Bone marrow (tissue), 2 donors: ENCODE measurements around the gene HSF2.

ENCODE experiments used
- DNase-seq, 2 donors: peaks; one replicate each; lab custom pipeline; 2025; lab: John Stamatoyannopoulos, UW

Gene HSF2

GRCh38 chr6:122399055-122399347 lies 451 bp upstream of the HSF2 start:
- no peak for DNase-seq

DNA sequence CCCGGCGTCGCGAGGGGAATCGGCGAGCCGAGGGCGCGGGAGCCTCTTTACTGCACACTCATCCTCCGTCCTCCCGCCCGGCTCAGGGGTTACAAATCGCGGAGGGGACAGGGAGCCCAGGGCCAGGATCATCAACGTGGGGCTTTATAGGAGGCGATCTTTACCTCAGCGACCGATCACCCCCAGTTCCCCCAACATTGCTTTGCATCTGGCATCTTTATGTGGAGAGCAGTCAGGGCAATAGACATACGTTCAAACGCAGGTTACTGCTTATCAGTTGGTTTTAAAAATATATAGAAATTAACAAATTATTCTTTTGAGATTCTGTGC lies 634 bp downstream of the HSF2 start:
- peak in 1 of 2 donors; percentile 37 for DNase-seq

DNA sequence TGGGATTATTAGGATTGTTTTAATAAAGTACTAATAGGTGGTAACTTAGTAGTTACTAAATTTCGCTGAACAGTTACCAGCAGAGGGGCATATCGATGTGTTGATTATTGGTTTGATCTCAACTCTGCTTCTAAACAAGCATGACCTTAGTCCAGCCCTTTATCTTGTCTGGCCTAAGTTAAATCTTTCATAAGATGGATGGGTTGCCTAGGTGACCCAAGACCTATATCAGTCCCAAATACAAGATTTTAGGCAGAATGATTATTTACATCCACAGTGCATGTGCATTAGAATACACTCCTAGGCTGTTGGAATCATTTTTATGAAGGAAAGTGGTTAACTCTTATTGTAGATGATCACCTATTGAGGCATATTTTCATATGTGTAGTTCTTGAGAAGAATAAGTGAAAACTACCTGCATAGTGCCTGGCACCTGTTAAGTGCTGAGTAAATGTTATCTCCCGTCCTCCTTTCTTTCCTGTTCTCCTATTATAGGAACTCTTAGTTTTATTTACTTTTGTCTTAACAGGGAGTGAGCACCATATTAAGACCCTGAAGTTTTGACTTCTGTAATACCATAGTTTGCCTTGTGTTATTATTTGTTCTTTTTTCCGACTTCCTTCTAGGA lies 1.1 kb downstream of the HSF2 start:
- DNase-seq: no peak

GRCh38 chr6:122401104-122401503 lies 1.7 kb downstream of the HSF2 start:
- DNase-seq: no peak

GRCh38 chr6:122404444-122404843 lies 5.0 kb downstream of the HSF2 start:
- no peak for DNase-seq

DNA sequence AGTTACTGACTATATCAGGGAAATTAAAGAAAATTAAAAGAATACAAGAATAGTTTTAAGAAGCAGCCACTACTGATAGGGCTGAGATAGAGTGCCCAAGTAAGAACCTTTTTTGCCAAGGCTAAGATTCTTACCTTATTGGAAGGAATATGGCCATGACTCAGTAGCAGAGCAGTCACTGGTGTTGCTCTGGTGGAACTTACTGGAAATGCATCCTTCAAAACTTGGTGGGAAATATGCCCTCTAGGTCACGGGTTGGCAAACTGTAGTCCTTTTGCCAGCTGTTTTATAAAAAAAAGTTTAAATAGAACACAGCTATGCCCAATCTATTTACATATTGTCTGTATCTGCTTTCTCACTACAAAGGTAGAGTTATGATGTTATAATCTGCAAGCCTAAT lies 6.0 kb downstream of the HSF2 start:
- DNase-seq: no peak

DNA sequence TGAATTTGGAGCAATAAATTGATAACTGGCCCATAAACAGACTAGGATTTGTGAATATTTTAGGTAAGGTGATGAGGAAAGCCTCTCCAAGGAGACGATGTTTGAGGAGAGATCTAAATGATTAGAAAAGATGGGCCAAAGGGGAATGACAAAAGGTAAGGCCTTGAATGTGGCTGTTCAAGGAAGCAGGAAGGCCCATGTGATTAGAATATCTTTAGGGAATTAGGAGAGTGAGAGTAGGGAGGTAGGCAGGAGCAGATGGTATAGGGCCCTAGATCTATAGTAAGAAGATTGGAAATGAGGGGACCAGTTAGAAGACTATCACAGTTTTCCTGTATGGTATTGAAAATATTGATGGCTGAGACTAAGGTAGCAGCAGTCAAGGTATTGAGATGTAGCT lies 6.7 kb downstream of the HSF2 start:
- no peak for DNase-seq

- DNase-seq: no peak
These were observed 8.3 kb downstream of the HSF2 start for GRCh38 chr6:122407712-122408111.

GRCh38 chr6:122408240-122408639 lies 8.8 kb downstream of the HSF2 start:
- DNase-seq: no peak

DNA sequence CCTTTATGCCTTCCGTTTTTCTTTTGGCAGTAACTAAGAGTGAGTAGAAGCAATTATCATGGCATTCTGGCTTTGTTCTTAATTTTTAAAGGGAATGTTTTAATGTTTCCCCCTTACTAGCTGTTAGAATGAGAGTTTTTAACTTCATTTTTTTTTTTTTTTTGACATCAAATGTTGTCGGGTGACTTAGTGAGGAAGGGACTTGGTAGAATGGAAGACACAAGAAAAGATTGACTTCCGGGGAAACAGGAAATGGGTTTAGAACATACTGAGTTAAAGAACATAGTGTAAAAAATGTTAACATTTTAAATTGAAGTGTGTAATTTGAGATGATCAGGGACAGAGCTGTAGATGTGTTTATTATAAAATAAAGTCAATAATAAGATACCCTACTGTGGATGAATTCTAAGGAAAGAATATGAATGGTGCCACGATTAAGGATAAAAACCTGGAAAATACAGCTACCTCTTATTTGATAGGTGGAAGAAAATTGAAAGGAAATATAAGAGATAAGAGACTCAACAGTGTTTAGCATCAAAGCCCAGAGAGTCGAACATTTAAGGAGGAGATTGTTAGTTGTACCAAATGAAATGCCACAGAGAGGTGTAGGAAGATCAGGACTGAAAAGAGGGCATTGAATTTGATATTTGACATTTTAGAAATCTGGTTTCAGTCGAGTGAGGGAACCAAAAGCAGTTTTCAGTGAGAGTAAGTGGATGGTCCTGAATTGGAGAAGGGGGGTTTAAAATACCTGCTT lies 9.4 kb downstream of the HSF2 start:
- DNase-seq: no peak

GRCh38 chr6:122412001-122412400 lies 12.5 kb downstream of the HSF2 start:
- DNase-seq: no peak

GRCh38 chr6:122416825-122417224 lies 17.4 kb downstream of the HSF2 start:
- no peak for DNase-seq

GRCh38 chr6:122422003-122422402 lies 22.6 kb downstream of the HSF2 start:
- no peak for DNase-seq

- no peak for DNase-seq
These were observed 23.3 kb downstream of the HSF2 start for GRCh38 chr6:122422614-122423267.

DNA sequence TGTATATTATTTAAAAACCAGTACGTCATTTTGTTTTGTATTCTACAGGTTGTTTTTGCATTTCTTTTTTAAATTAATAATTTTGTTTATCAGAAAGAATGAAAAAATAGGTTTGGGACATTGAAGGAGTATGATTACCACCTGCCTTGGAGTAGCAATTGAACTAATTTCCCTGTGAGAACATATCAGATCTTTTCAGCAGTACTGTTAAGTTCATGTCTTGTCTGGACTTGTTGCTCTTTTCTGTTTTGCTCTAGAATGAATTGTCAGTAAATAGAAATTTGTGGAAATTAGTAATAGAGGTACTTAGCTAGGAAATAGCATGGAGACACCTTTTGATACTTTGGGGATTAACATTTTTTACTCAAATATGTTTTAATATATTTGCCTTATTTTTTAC lies 24.3 kb downstream of the HSF2 start:
- DNase-seq: no peak

DNA sequence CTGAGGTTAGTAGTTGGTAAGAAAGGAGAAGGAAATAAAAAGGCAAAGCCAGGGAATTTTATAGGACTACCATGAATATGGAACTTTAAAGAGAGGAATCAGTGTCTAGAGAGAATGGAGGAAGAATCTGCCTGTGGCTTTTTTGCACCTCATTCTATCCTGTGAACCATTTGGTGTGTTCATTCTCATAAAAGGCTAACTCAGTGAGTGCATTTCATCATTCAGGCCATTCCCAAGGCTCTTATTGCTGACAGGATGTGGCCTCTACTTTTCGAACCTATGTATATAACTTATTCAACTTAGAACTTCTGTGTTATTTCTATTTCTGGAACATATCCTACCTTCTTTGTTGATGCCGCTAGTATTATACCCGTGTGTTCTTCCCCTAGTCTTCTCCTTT lies 27.1 kb downstream of the HSF2 start:
- DNase-seq: no peak

DNA sequence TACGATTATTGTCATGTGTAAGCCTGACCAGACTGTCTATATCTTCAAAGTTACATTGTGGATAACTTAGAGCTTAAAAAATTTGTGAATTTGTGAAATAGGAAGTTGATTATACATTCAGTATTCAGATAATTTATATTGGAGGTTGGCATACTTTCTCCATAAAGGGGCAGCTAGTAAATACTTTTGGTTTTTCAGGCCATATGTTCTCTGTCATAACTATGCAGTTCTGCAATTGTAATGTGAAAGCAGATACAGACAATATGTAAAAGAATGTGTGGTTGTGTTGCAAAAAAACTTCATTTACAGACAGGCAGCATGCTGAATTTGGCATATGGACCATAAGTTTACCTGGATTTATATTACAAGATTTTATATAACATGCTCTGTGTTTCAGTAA lies 29.3 kb downstream of the HSF2 start:
- no peak for DNase-seq

DNA sequence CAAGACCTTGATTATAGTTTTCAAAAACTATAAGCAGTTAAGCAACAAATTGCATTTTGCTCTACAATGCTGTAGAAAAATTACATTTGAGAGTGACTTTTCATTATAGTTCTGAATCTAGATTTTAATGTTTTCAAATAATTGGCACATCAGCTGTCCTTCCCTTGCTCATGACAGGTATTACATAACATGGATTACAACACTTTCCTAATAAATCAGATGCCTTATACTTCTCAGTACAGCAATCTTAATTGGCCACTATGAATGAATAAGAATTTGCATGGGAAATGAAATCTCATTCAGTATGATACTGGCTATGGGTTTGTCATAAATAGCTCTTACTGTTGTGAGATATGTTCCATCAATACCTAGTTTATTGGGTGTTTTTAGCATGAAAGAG lies 29.9 kb downstream of the HSF2 start:
- no peak for DNase-seq

GRCh38 chr6:122431780-122432179 lies 32.3 kb downstream of the HSF2 start:
- DNase-seq: no peak

DNA sequence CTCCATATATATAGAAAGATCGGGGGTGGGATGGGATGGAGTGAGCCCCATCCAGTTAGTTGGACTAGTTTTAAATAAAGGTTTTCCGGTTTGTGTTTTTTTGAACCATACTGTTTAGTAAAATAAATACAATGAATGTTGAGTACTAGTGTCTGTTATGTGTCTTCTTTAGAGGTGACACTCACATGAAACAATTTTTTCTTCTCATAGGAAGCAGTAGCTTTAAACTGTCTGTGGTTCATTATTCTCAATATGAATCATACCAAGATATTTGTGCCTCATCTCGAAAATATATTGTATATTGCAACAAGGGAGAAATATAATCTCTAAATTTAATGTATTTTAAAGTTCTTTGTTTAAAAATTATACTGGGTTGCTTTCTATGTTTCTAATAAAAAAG lies 33.4 kb downstream of the HSF2 start:
- DNase-seq: no peak

DNA sequence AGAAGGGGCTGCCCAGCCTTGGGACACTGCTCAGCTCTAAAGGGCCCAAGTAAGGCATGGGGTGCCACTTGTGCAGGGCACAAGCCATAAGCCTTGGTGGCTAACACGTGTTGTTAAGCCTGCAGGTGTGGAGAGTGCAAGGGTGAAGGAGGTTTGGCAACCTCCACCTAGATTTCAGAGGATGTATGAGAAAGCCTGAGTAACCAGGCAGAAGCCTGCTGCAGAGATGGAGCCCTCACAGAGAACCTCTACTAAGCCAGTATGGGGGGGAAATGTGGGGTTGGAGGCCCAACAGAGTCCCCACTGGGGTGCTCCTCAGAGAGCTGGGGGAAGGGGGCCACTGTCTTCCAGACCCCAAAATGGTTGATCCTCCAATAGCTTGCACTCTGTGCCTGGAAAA lies 39.5 kb downstream of the HSF2 start:
- DNase-seq: no peak

- no peak for DNase-seq
These were observed 45.8 kb downstream of the HSF2 start for GRCh38 chr6:122445274-122445673.

DNA sequence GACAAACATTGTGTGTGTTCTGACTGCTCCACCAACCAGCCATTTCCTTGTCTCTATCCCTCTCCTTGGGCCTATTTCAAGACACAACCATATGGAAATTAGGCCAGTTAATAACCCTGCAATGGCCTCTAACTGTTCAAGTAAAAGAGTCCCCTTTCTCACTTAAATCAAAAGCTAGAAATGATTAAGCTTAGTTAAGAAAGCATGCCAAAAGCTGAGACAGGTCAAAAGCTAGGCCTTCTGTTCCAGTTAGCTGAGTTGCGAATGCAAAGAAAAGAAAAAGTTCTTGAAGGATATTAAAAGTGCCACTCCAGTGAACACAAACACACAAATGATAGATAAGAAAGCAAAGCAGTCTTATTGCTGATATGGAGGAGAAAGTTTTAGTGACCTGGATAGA lies 49.6 kb downstream of the HSF2 start:
- DNase-seq: no peak

DNA sequence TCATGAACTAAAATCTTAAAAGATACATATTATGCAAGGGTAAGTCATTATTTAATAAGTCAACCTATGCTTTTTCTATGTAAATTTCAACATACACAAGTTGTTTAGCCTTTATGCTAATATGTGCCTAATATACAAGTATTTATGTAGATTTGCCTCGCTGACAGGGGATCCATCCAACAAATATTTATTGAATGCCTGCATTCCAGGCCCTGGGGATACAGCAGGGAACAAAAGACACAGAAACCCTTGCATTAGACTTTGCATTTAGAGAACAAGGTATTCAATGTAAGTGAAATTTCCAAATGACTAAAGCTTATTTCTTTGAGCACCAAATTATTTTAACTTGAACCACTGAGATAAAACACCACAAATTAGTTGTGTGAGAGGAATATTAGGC lies 53.1 kb downstream of the HSF2 start:
- no peak for DNase-seq
